B cell (primary cell): ENCODE results near the gene PAH. TPM values are rescaled to one million over a fixed set of nuclear protein-coding genes. Genes with fewer than 3 reads are reported as not detected.

Source experiments
- ATAC-seq: fragments of 200-7000 bp; cut with Tn5 transposase; one replicate; pipeline ENCODE4 v1.10.0; 2021; ENCODE audit warnings: low read depth, mild to moderate bottlenecking, moderate number of reproducible peaks, moderate library complexity
- CTCF ChIA-PET: fragments of 350-600 bp; sonication (Branson Sonifier 250); formaldehyde crosslinking; loops from one replicate; lab custom pipeline; 2021; ENCODE audit warnings: antibody characterized with exemption, inconsistent platforms; lab: Charles Lee
- POLR2A ChIA-PET: fragments of 350-600 bp; sonication (Branson Sonifier 250); formaldehyde crosslinking; loops from one replicate; lab custom pipeline; 2021; ENCODE audit warnings: antibody characterized with exemption; lab: Charles Lee
- DNase-seq: peaks from one replicate; pipeline ENCODE4 v3.0.0; 2013
- H2AFZ ChIP-seq: 2 replicates; pipeline ENCODE4 v1.6.1; 2012; ENCODE audit warnings: mild to moderate bottlenecking, low read depth, low read length; ENCODE audit not compliant: insufficient read depth, poor library complexity, severe bottlenecking
- H3K27ac ChIP-seq, 2 donors: 1 replicate in 1 of 2; 2 replicates in 1 of 2; pipeline ENCODE4 v1.5.1; 2012 to 2013; ENCODE audit warnings: low read length in 2 of 2, mild to moderate bottlenecking in 2 of 2, moderate library complexity in 1 of 2
- H3K27me3 ChIP-seq, 4 experiments: fragments of 200-600 bp in 1 of 4; sonication (generic) in 1 of 4; replicated peaks in 1 of 4; 1 replicate in 2 of 4; 2 replicates in 2 of 4; pipeline versions ENCODE4 v1.6.1 to v1.7.0; 2013 to 2016; ENCODE audit warnings: low read length in 3 of 4, mild to moderate bottlenecking in 2 of 4, mixed read lengths in 1 of 4, moderate library complexity in 1 of 4; ENCODE audit not compliant: insufficient read depth in 4 of 4, control insufficient read depth in 3 of 4; ENCODE audit errors: control extremely low read depth in 1 of 4
- H3K36me3 ChIP-seq, 2 experiments: replicated peaks in 1 of 2; 1 replicate in 1 of 2; 2 replicates in 1 of 2; pipeline versions ENCODE4 v1.6.1 to v1.7.1; 2013; ENCODE audit warnings: low read length in 1 of 2; ENCODE audit not compliant: insufficient read depth in 2 of 2, control insufficient read depth in 1 of 2; ENCODE audit errors: control extremely low read depth in 1 of 2, extremely low read depth in 1 of 2
- H3K4me1 ChIP-seq, 2 donors: fragments of 200-600 bp in 1 of 2; sonication (generic) in 1 of 2; 1 replicate in 1 of 2; 2 replicates in 1 of 2; pipeline versions ENCODE4 v1.5.1 to v1.6.1; 2013 to 2017; ENCODE audit warnings: low read length in 2 of 2; ENCODE audit not compliant: control insufficient read depth in 2 of 2, insufficient read depth in 2 of 2
- H3K4me2 ChIP-seq: replicated peaks from 2 replicates; pipeline ENCODE3; 2012; ENCODE audit warnings: mild to moderate bottlenecking, low read depth, low read length; ENCODE audit not compliant: poor library complexity, severe bottlenecking
- H3K4me3 ChIP-seq, 5 experiments: fragments of 200-600 bp in 1 of 5; sonication (generic) in 1 of 5; 1 replicate in 3 of 5; 2 replicates in 2 of 5; pipeline versions ENCODE4 v1.5.1 to v1.7.0; 2011 to 2016; ENCODE audit warnings: low read length in 4 of 5, mild to moderate bottlenecking in 4 of 5, low read depth in 2 of 5, control low read depth in 1 of 5, moderate library complexity in 1 of 5; ENCODE audit not compliant: insufficient read depth in 1 of 5; ENCODE audit errors: control extremely low read depth in 1 of 5, extremely low read depth in 1 of 5
- H3K79me2 ChIP-seq: fragments of 200-600 bp; sonication (generic); one replicate; pipeline ENCODE4 v1.6.0; 2016; ENCODE audit warnings: low read length; ENCODE audit not compliant: control insufficient read depth, insufficient read depth
- H3K9ac ChIP-seq: fragments of 200-600 bp; sonication (generic); 2 replicates; pipeline ENCODE4 v1.6.1; 2017; ENCODE audit warnings: mild to moderate bottlenecking, low read length, moderate library complexity
- H3K9me3 ChIP-seq, 3 donors: one replicate each; pipeline versions ENCODE4 v1.6.1 to v1.7.1; 2013; ENCODE audit warnings: low read length in 2 of 3; ENCODE audit not compliant: control insufficient read depth in 2 of 3, insufficient read depth in 1 of 3; ENCODE audit errors: control extremely low read depth in 1 of 3
- H4K20me1 ChIP-seq: 2 replicates; pipeline ENCODE4 v1.6.0; 2012; ENCODE audit warnings: mild to moderate bottlenecking, low read length; ENCODE audit not compliant: insufficient read depth, control insufficient read depth, poor library complexity, severe bottlenecking
- H3K27ac Mint-ChIP-seq: one replicate; pipeline ENCODE4 v1.8.0; 2021; ENCODE audit warnings: mixed read lengths
- H3K27me3 Mint-ChIP-seq: one replicate; pipeline ENCODE4 v1.8.0; 2021; ENCODE audit warnings: mixed read lengths
- H3K4me1 Mint-ChIP-seq: one replicate; pipeline ENCODE4 v1.8.0; 2021; ENCODE audit warnings: mixed read lengths
- H3K4me3 Mint-ChIP-seq: one replicate; pipeline ENCODE4 v1.8.0; 2021; ENCODE audit warnings: mixed read lengths
- H3K9me3 Mint-ChIP-seq: one replicate; pipeline ENCODE4 v1.8.0; 2022; ENCODE audit warnings: mixed read lengths; ENCODE audit not compliant: insufficient read depth
- EZH2 ChIP-seq: IDR thresholded peaks from 2 replicates; pipeline ENCODE4 v1.6.1; 2012; ENCODE audit warnings: borderline replicate concordance, low read depth, mild to moderate bottlenecking, moderate library complexity, low read length; ENCODE audit not compliant: insufficient read depth, poor library complexity, severe bottlenecking
- WGBS: methylation state at CpG from one replicate; pipeline ENCODE4 v1.1.5; 2013; ENCODE audit warnings: missing lambda C conversion rate; ENCODE audit not compliant: insufficient coverage; 5-methylcytosine and 5-hydroxymethylcytosine counted together
- intact Hi-C: fragments of 100-400 bp; cut with micrococcal nuclease; formaldehyde crosslinking; loops from one replicate; pipeline ENCODE4 v1.10.0; 2022
- polyA plus RNA-seq: library from polyadenylated mRNA; depleted of rRNA; stranded (reverse); fragments of >200 nt; gene quantifications from 2 replicates; pipeline ENCODE4 v1.2.3, GENCODE V29; 2012
- total RNA-seq, 2 donors: library from RNA; stranded (reverse); fragments of 120-200 nt in 1 of 2; gene quantifications; 1 replicate in 1 of 2; 2 replicates in 1 of 2; pipeline versions ENCODE4 v1.2.3 to v1.2.4, GENCODE V29; 2013 to 2022
- TF ChIP-seq, protein P1 (sequence below): fragments of 200-600 bp; IDR thresholded peaks from one replicate; pipeline ENCODE4 v1.8.0; 2022; ENCODE audit warnings: antibody characterized with exemption, mild to moderate bottlenecking

PAH gene
- total and polyA plus RNA-seq, 2 donors (not counting 1 experiment from before 2014, with no cell fraction given) = 0.25 TPM; not detected in 1

DNA sequence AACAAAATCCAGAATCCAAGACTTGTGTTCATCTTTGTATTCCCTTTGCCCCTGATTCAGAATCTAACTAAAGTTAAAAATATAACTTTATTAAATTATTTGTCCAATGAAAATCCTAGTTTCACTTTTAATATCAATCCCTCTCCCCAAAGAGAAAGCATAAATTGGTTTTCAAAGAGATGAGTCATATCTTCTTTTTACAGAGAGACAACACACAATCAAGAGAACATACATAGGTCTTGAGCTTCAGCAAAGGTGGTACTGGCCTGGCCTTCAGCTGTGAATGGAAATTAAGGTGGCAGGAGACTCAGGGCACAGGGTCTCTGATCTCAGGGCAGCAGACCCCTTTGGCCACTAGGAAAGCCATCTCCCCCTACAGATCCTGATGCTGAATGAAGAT lies 36.2 kb upstream of the PAH start:
- Mint-ChIP-seq H3K4me1 (peaks cover 28% of the 10 kb centered on the region), H3K27me3 (peaks cover 78% of the 10 kb centered on the region), H3K4me3 (no peak overlapping the region), H3K9me3 (no peaks in the 10 kb centered on the region), H3K27ac (no peak overlapping the region)
- Histone ChIP-seq H3K79me2 (no peaks in the 10 kb centered on the region), H3K4me1 (peaks cover 29 to 34% of the 10 kb centered on the region in 2 donors), H3K27me3 (peaks cover 1 to 80% (median 53%) of the 10 kb centered on the region in 4 experiments), H2AFZ (no peak overlapping the region), H3K4me2 (no peak overlapping the region), H3K4me3 (no peak overlapping the region), H3K27ac (no peak overlapping the region), H3K36me3 (no peaks in the 10 kb centered on the region), H4K20me1 (no peaks in the 10 kb centered on the region), H3K9me3 (peaks cover 0 to 10% (median 1%) of the 10 kb centered on the region in 3 donors), H3K9ac (no peak overlapping the region)
- POLR2A ChIA-PET = no interaction called here
- TF ChIP-seq EZH2 = no peak
- TF ChIP-seq, protein P1, sequence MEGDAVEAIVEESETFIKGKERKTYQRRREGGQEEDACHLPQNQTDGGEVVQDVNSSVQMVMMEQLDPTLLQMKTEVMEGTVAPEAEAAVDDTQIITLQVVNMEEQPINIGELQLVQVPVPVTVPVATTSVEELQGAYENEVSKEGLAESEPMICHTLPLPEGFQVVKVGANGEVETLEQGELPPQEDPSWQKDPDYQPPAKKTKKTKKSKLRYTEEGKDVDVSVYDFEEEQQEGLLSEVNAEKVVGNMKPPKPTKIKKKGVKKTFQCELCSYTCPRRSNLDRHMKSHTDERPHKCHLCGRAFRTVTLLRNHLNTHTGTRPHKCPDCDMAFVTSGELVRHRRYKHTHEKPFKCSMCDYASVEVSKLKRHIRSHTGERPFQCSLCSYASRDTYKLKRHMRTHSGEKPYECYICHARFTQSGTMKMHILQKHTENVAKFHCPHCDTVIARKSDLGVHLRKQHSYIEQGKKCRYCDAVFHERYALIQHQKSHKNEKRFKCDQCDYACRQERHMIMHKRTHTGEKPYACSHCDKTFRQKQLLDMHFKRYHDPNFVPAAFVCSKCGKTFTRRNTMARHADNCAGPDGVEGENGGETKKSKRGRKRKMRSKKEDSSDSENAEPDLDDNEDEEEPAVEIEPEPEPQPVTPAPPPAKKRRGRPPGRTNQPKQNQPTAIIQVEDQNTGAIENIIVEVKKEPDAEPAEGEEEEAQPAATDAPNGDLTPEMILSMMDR = no peak
- no peak for DNase-seq
- ATAC-seq = no peak
- intact Hi-C loops = loop anchor here (10.0 kb wide), 1 partner anchor 352 kb away; no protein-coding TSS in a partner anchor
- CTCF ChIA-PET = interaction anchor here (1.0 to 6.5 kb wide), 4 partner anchors 70 to 595 kb away, joined by 3 to 86 read pairs (median 13); no protein-coding TSS in a partner anchor

DNA sequence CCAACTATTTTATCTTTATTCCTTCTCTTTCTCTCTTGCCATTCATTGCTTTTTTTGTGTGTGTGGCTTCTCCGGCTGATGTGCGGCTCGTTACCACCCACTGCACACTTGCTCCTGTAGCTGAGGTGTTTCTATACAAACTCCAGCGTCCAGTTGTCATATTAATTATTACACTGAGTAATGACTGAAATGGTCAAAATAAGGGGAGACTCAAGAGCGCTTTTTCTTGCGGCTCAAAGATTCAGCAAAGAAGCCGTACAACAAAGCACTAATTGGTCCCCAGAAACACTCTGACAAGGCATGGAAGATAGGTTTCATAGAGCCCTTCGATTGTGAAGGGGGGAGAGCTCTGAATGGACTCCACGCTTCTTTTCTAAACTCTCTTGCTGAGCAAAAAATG lies 34.8 kb upstream of the PAH start:
- Histone ChIP-seq H2AFZ (no peak overlapping the region), H3K27ac (no peak overlapping the region), H3K9ac (no peak overlapping the region), H3K4me1 (peaks cover 16 to 25% of the 10 kb centered on the region in 2 donors), H3K9me3 (peaks cover 0 to 9% (median 1%) of the 10 kb centered on the region in 3 donors), H3K36me3 (no peaks in the 10 kb centered on the region), H3K79me2 (no peaks in the 10 kb centered on the region), H3K4me2 (no peak overlapping the region), H3K27me3 (peaks cover 1 to 69% (median 48%) of the 10 kb centered on the region in 4 experiments), H4K20me1 (no peaks in the 10 kb centered on the region), H3K4me3 (no peak overlapping the region)
- peaks cover 17% of the 10 kb centered on the region for H3K4me1 Mint-ChIP-seq
- no CpG with 5 or more reads among the region's 9 CpGs for WGBS
- DNase-seq = no peak
- no peak for TF ChIP-seq EZH2
- TF ChIP-seq, protein P1 = no peak
- ChIA-PET POLR2A (no interaction called here), CTCF (interaction anchor here (1.4 to 6.5 kb wide), 4 partner anchors 11 to 597 kb away, joined by 3 to 86 read pairs (median 13); partner anchors contain the start of gene C12orf42)
- H3K27me3 Mint-ChIP-seq = peaks cover 80% of the 10 kb centered on the region
- no peaks in the 10 kb centered on the region for H3K9me3 Mint-ChIP-seq
- H3K4me3 Mint-ChIP-seq = no peak overlapping the region
- ATAC-seq = no peak
- intact Hi-C loops = loop anchor here (10.0 kb wide), 1 partner anchor 353 kb away; no protein-coding TSS in a partner anchor
- no peak overlapping the region for H3K27ac Mint-ChIP-seq
